Astrocyte (in vitro differentiated cells and primary cell): ENCODE measurements around the gene HSD17B3.

Experiments used
- CTCF ChIP-seq: IDR thresholded peaks from 2 replicates; pipeline ENCODE4 v1.5.1; 2011; ENCODE audit warnings: low read depth, mild to moderate bottlenecking, inconsistent platforms, low read length, moderate library complexity; ENCODE audit not compliant: insufficient read depth
- EZH2 ChIP-seq: IDR thresholded peaks from 2 replicates; pipeline ENCODE4 v1.6.1; 2012; ENCODE audit warnings: mild to moderate bottlenecking, low read length, inconsistent platforms; ENCODE audit not compliant: insufficient read depth

- TF ChIP-seq CTCF (no peak), EZH2 (no peak)
Observed at GRCh38 chr9:96245399-96245798, 56.6 kb downstream of the HSD17B3 start.
